Testis (tissue), 2 donors: ENCODE results near the gene KIF20B.

ENCODE experiments used
- POLR2A ChIP-seq: fragments of 450-650 bp; IDR thresholded peaks from one replicate; pipeline ENCODE4 v1.6.1; 2017; ENCODE audit warnings: antibody characterized with exemption, mild to moderate bottlenecking, moderate library complexity
- TF ChIP-seq, protein P1 (sequence below), 3 experiments: fragments of 450-650 bp in 2 of 3; fragments of 200-600 bp in 1 of 3; sonication (generic) in 1 of 3; IDR thresholded peaks; one replicate each; pipeline ENCODE4 v1.5.1; 2016 to 2019; ENCODE audit warnings: antibody characterized with exemption in 3 of 3, mild to moderate bottlenecking in 2 of 3, moderate library complexity in 1 of 3

DNA sequence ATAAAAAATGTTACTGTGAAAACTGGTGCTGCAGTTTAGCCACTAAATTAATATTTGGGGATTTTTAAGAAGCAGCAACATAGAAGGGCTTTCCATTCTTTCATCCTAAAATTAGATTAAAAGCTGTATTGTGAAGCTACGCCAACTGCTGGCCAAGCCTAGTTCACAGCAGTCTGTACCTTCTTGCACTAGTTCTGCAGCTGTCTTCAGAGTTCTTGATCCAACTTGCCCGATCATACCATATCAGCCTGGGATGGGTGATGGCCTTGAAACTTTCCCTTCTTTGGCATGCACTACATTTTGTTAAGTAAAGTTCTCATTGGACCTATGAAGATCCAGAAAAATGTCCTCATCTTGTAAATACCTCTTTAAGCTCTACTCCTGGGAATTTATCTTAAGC, 36.1 kb upstream of the KIF20B start:
- TF ChIP-seq, protein P1, sequence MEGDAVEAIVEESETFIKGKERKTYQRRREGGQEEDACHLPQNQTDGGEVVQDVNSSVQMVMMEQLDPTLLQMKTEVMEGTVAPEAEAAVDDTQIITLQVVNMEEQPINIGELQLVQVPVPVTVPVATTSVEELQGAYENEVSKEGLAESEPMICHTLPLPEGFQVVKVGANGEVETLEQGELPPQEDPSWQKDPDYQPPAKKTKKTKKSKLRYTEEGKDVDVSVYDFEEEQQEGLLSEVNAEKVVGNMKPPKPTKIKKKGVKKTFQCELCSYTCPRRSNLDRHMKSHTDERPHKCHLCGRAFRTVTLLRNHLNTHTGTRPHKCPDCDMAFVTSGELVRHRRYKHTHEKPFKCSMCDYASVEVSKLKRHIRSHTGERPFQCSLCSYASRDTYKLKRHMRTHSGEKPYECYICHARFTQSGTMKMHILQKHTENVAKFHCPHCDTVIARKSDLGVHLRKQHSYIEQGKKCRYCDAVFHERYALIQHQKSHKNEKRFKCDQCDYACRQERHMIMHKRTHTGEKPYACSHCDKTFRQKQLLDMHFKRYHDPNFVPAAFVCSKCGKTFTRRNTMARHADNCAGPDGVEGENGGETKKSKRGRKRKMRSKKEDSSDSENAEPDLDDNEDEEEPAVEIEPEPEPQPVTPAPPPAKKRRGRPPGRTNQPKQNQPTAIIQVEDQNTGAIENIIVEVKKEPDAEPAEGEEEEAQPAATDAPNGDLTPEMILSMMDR (IDR thresholded peaks at IDR 0.05) = no peak
- no peak for TF ChIP-seq POLR2A
